Breast epithelium (tissue), 3 donors: ENCODE measurements around the gene DDRGK1.

Source experiments
- POLR2A ChIP-seq: fragments of 450-650 bp; IDR thresholded peaks from one replicate; pipeline ENCODE4 v1.6.1; 2016; ENCODE audit warnings: antibody characterized with exemption, mild to moderate bottlenecking, moderate library complexity
- POLR2AphosphoS5 ChIP-seq, 3 donors: sonication (generic); formaldehyde crosslinking; IDR thresholded peaks; one replicate each; pipeline ENCODE4 v1.6.1; 2017; ENCODE audit warnings: antibody characterized with exemption in 3 of 3
- TF ChIP-seq, protein P1 (sequence below), 3 donors: fragments of 450-650 bp; IDR thresholded peaks; one replicate each; pipeline ENCODE4 v1.5.1; 2016 to 2017; ENCODE audit warnings: antibody characterized with exemption in 3 of 3, mild to moderate bottlenecking in 3 of 3, moderate library complexity in 3 of 3

DNA sequence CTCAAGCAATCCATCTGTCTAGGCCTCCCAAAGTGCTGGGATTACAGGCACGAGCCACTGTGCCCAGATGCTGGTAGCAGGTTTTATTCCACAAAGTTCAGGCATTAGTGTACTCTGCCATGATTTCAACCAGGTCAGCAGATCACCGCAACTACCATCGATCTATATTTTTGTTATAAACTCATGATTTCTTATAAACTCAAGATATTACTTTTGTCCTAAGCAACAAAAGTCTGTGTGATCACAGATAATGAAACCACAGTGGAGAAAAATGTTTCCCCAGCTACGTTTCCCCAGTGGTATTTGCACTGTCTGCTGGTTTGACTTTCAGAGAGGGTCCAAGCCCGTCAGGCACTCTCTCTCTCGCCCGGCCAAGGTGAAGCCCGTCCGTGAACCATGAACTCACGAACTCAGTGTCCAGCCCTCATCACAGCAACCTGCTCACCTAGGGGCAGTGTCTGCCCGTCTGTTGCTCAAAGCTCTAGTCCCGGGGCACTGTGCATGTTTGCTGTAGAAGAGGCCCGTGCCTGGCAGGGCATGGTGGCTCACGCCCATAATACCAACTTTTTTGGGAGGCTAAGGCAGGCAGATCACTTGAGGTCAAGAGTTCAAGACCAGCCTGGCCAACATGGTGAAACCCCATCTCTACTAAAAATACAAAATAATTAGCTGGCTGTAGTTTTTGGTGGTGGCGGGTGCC, 27.6 kb upstream of the DDRGK1 start:
- TF ChIP-seq POLR2AphosphoS5 (IDR thresholded peaks at IDR 0.05) (no peak), POLR2A (no peak)
- TF ChIP-seq, protein P1, sequence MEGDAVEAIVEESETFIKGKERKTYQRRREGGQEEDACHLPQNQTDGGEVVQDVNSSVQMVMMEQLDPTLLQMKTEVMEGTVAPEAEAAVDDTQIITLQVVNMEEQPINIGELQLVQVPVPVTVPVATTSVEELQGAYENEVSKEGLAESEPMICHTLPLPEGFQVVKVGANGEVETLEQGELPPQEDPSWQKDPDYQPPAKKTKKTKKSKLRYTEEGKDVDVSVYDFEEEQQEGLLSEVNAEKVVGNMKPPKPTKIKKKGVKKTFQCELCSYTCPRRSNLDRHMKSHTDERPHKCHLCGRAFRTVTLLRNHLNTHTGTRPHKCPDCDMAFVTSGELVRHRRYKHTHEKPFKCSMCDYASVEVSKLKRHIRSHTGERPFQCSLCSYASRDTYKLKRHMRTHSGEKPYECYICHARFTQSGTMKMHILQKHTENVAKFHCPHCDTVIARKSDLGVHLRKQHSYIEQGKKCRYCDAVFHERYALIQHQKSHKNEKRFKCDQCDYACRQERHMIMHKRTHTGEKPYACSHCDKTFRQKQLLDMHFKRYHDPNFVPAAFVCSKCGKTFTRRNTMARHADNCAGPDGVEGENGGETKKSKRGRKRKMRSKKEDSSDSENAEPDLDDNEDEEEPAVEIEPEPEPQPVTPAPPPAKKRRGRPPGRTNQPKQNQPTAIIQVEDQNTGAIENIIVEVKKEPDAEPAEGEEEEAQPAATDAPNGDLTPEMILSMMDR (IDR thresholded peaks at IDR 0.05): no peak
